Osteoblast (primary cell): ENCODE measurements around the gene ROCK2. TPM values are rescaled to one million over a fixed set of nuclear protein-coding genes. Genes with fewer than 3 reads are reported as not detected.

ENCODE experiments used
- DNase-seq: peaks from one replicate; pipeline ENCODE4 v3.0.0; 2011; ENCODE audit warnings: low spot score, mixed read lengths; ENCODE audit not compliant: insufficient read length; ENCODE audit errors: missing footprints
- H2AFZ ChIP-seq: 2 replicates; pipeline ENCODE4 v1.6.0; 2011; ENCODE audit warnings: mild to moderate bottlenecking, low read length
- H3K27ac ChIP-seq: 2 replicates; pipeline ENCODE4 v1.5.1; 2011; ENCODE audit warnings: mild to moderate bottlenecking, low read depth, low read length, moderate library complexity
- H3K27me3 ChIP-seq: 2 replicates; pipeline ENCODE4 v1.6.0; 2012; ENCODE audit warnings: mild to moderate bottlenecking, control low read depth, inconsistent platforms, low read length, moderate library complexity; ENCODE audit not compliant: insufficient read depth
- H3K36me3 ChIP-seq: 2 replicates; pipeline ENCODE4 v1.5.1; 2011; ENCODE audit warnings: mild to moderate bottlenecking, low read length, control low read depth, moderate library complexity; ENCODE audit not compliant: insufficient read depth
- H3K4me1 ChIP-seq: 2 replicates; pipeline ENCODE4 v1.5.1; 2011; ENCODE audit warnings: mild to moderate bottlenecking, low read length, control low read depth, moderate library complexity; ENCODE audit not compliant: insufficient read depth
- H3K4me2 ChIP-seq: 2 replicates; pipeline ENCODE4 v1.6.0; 2011; ENCODE audit warnings: mild to moderate bottlenecking, low read length; ENCODE audit not compliant: insufficient read depth
- H3K4me3 ChIP-seq: fragments of 200-600 bp; sonication (generic); 3 replicates; pipeline ENCODE4 v1.5.1; 2012; ENCODE audit warnings: mild to moderate bottlenecking, low read length, inconsistent platforms; ENCODE audit not compliant: insufficient read depth
- H3K79me2 ChIP-seq: 2 replicates; pipeline ENCODE4 v1.6.0; 2012; ENCODE audit warnings: mild to moderate bottlenecking, low read length, control low read depth, inconsistent platforms; ENCODE audit not compliant: insufficient read depth
- H3K9me3 ChIP-seq: 2 replicates; pipeline ENCODE4 v1.5.1; 2011; ENCODE audit warnings: low read depth, low read length, control low read depth
- H4K20me1 ChIP-seq: 2 replicates; pipeline ENCODE4 v1.6.0; 2012; ENCODE audit warnings: mild to moderate bottlenecking, low read length, control low read depth; ENCODE audit not compliant: insufficient read depth
- total RNA-seq: library from RNA; depleted of rRNA; stranded (reverse); fragments of >200 nt; gene quantifications from 2 replicates; pipeline ENCODE4 v1.2.3, GENCODE V29; 2012
- TF ChIP-seq, protein P1 (sequence below): IDR thresholded peaks from 2 replicates; pipeline ENCODE4 v1.5.1; 2011; ENCODE audit warnings: mild to moderate bottlenecking, low read depth, low read length, moderate library complexity; ENCODE audit errors: extremely low read depth

Gene ROCK2
- total RNA-seq, 1 donor, result 59.7 TPM

DNA sequence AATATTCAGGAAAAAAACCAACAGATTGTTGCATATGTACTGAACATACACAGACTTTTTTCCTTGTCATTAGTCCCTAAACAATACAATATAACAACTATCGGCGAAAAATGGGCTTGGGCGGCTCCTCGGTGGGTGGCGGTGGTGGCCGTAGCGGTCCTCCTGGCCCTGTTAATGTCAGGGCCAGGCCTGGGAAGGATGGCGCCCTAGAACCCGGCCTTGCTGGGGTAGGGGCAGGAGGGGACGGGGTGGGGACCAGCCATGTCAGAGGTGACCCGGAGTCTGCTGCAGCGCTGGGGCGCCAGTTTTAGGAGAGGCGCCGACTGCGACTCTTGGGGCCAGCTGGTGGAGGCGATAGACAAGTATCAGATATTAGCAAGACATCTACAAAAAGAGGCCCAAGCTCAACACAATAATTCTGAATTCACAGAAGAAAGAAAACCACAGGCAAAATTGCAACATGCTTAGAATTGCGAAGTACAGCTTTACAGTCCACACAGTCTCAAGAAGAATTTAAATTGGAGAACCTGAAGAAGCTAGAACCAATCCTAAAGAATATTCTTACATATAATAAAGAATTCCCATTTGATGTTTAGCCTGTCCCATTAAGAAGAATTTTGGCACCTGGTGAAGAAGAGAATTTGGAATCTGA, 36.5 kb downstream of the ROCK2 start:
- Histone ChIP-seq H3K36me3 (no peaks in the 10 kb centered on the region), H4K20me1 (peaks cover 49% of the 10 kb centered on the region), H2AFZ (no peak overlapping the region), H3K27ac (no peak overlapping the region), H3K4me2 (no peak overlapping the region), H3K27me3 (no peaks in the 10 kb centered on the region), H3K9me3 (no peaks in the 10 kb centered on the region), H3K4me3 (no peak overlapping the region), H3K79me2 (peaks cover 92% of the 10 kb centered on the region), H3K4me1 (peaks cover 15% of the 10 kb centered on the region)
- TF ChIP-seq, protein P1, sequence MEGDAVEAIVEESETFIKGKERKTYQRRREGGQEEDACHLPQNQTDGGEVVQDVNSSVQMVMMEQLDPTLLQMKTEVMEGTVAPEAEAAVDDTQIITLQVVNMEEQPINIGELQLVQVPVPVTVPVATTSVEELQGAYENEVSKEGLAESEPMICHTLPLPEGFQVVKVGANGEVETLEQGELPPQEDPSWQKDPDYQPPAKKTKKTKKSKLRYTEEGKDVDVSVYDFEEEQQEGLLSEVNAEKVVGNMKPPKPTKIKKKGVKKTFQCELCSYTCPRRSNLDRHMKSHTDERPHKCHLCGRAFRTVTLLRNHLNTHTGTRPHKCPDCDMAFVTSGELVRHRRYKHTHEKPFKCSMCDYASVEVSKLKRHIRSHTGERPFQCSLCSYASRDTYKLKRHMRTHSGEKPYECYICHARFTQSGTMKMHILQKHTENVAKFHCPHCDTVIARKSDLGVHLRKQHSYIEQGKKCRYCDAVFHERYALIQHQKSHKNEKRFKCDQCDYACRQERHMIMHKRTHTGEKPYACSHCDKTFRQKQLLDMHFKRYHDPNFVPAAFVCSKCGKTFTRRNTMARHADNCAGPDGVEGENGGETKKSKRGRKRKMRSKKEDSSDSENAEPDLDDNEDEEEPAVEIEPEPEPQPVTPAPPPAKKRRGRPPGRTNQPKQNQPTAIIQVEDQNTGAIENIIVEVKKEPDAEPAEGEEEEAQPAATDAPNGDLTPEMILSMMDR, result no peak
- no peak for DNase-seq

DNA sequence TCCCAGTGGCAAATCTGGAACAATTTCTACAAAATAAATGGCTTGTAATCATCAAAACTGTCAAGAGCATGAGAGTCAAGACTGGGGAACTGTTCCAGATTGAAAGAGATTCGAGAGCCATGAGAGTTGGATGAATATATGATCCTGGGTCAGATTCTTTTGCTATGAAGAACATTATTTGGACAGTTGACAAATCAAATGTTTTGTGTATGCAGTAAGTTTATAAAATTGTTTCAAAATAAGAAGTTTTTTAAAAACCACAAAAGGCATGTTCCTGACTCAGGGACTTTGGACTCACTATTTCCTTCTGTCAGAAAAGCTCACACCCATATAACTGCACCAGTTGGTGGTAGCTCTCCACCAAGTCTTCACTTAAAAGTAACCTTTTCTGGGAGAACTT, 38.5 kb downstream of the ROCK2 start:
- TF ChIP-seq, protein P1, result no peak
- H3K4me1 ChIP-seq, result peaks cover 15% of the 10 kb centered on the region
- H4K20me1 ChIP-seq, result peaks cover 40% of the 10 kb centered on the region

DNA sequence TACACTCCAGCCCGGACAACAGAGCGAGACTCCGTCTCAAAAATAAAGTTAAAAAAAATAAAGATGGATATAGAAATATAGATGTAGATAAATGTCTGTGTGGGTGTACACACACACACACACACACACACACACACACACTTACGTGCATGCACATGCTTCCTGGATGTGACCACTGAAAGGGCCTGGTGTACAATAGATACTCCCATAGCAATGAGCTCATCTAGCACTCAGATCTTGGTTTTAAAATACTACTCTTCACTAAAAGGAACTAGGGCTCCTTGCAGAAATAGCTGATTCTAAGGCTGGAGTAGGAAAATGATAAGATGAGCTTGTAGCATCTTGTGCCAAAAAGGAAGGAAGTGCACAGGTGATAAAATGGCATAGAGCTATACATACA, 39.1 kb downstream of the ROCK2 start:
- Histone ChIP-seq H3K36me3 (no peaks in the 10 kb centered on the region), H2AFZ (no peak overlapping the region), H3K9me3 (no peaks in the 10 kb centered on the region), H3K79me2 (peaks cover 90% of the 10 kb centered on the region), H3K27ac (peak overlapping the region; percentile 88), H3K4me2 (peak overlapping the region; percentile 58), H4K20me1 (peaks cover 33% of the 10 kb centered on the region), H3K4me1 (peaks cover 15% of the 10 kb centered on the region), H3K4me3 (no peak overlapping the region), H3K27me3 (no peaks in the 10 kb centered on the region)
- TF ChIP-seq, protein P1, result no peak
- peak; percentile 59 for DNase-seq

More for the DNA sequence above, 38.5 kb downstream of the ROCK2 start:
- Histone ChIP-seq H3K4me2 (peak overlapping the region; percentile 58), H3K9me3 (no peaks in the 10 kb centered on the region), H3K4me3 (no peak overlapping the region), H3K79me2 (peaks cover 90% of the 10 kb centered on the region), H2AFZ (no peak overlapping the region), H3K27me3 (no peaks in the 10 kb centered on the region), H3K27ac (peak overlapping the region; percentile 88), H3K36me3 (no peaks in the 10 kb centered on the region)
- DNase-seq, result peak; percentile 78

DNA sequence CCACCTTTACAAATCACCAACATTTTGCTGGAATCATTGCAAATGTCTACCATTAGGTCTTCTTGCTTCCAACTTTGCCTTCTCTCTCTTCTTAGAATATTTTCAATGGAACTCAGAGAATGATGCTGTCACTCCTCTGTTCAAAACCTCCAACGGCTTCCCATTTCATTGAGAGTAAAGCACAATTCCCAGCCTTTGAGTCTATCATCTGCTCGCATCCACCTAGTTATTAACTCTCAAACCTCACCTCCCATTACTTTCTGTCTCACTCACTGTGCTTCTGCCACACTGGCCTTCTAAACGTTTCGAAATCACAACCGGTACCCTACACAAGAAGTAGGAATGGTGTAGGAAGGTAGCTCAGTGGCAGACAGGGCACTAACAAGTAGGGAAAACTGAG, 40.0 kb downstream of the ROCK2 start:
- Histone ChIP-seq H3K27me3 (no peaks in the 10 kb centered on the region), H3K79me2 (peaks cover 90% of the 10 kb centered on the region), H3K4me3 (no peak overlapping the region), H3K36me3 (no peaks in the 10 kb centered on the region), H3K4me2 (no peak overlapping the region), H3K27ac (no peak overlapping the region), H4K20me1 (peaks cover 32% of the 10 kb centered on the region), H2AFZ (no peak overlapping the region), H3K4me1 (peaks cover 15% of the 10 kb centered on the region), H3K9me3 (no peaks in the 10 kb centered on the region)
- no peak for DNase-seq
- TF ChIP-seq, protein P1, result no peak
